Endothelial cell of umbilical vein (primary cell): ENCODE measurements around the gene RNASEH1. TPM values are rescaled to one million over a fixed set of nuclear protein-coding genes. Genes with fewer than 3 reads are reported as not detected.

ENCODE experiments used
- BruUV-seq: library from RNA; stranded (reverse); fragments of 400-500 nt; replicated peaks from 2 replicates; lab custom pipeline; 2021; lab: Mats Ljungman, UMichigan
- CTCF ChIA-PET: fragments of 300-600, 350-600 bp; sonication (Branson Sonifier 250); formaldehyde crosslinking; loops from one replicate; lab custom pipeline; 2021; ENCODE audit warnings: antibody characterized with exemption, inconsistent platforms; lab: Charles Lee
- POLR2A ChIA-PET: fragments of 300-600, 350-600 bp; sonication (Branson Sonifier 250); formaldehyde crosslinking; loops from one replicate; lab custom pipeline; 2021; ENCODE audit warnings: antibody characterized with exemption, inconsistent platforms; lab: Charles Lee
- DNase-seq: peaks from one replicate; pipeline ENCODE4 v3.0.0-alpha.2; 2011; ENCODE audit warnings: low read depth, low spot score
- FAIRE-seq: peaks from 2 replicates; lab custom pipeline; 2011; peaks lifted over from hg19 to GRCh38; lab: Jason Lieb, UNC
- H2AFZ ChIP-seq: 2 replicates; pipeline ENCODE4 v1.6.0; 2012; ENCODE audit warnings: low read depth, low read length, control low read depth, inconsistent platforms
- H3K27ac ChIP-seq: 2 replicates; pipeline ENCODE4 v1.5.1; 2011; ENCODE audit warnings: low read depth, mild to moderate bottlenecking, control low read depth, low read length, moderate library complexity; ENCODE audit not compliant: insufficient read depth
- H3K27me3 ChIP-seq, 2 experiments: 2 replicates each; pipeline versions ENCODE4 v1.6.0 to v1.6.1; 2011; ENCODE audit warnings: low read length in 2 of 2, mixed read lengths in 1 of 2; ENCODE audit not compliant: control insufficient read depth in 2 of 2, insufficient read depth in 2 of 2
- H3K36me3 ChIP-seq, 2 experiments: 2 replicates in 1 of 2; 3 replicates in 1 of 2; pipeline ENCODE4 v1.5.1; 2011; ENCODE audit warnings: low read length in 2 of 2, mild to moderate bottlenecking in 1 of 2, moderate library complexity in 1 of 2; ENCODE audit not compliant: control insufficient read depth in 2 of 2, insufficient read depth in 2 of 2; ENCODE audit errors: extremely low read depth in 1 of 2
- H3K4me1 ChIP-seq: 3 replicates; pipeline ENCODE4 v1.5.1; 2011; ENCODE audit warnings: mild to moderate bottlenecking, low read length; ENCODE audit not compliant: control insufficient read depth, insufficient read depth; ENCODE audit errors: extremely low read depth
- H3K4me2 ChIP-seq: 2 replicates; pipeline ENCODE4 v1.6.1; 2011; ENCODE audit warnings: low read length, control low read depth, mixed read lengths; ENCODE audit not compliant: insufficient read depth
- H3K4me3 ChIP-seq, 3 experiments: fragments of 200-600 bp in 1 of 3; sonication (generic), shearing (Covaris generic) in 1 of 3; replicated peaks in 1 of 3; 2 replicates each; pipeline ENCODE4 v1.5.1; 2011 to 2016; ENCODE audit warnings: control low read depth in 3 of 3, low read length in 3 of 3, mild to moderate bottlenecking in 2 of 3, inconsistent platforms in 1 of 3, low read depth in 1 of 3, moderate library complexity in 1 of 3; ENCODE audit not compliant: insufficient read depth in 1 of 3
- H3K79me2 ChIP-seq: 2 replicates; pipeline ENCODE4 v1.6.0; 2012; ENCODE audit warnings: low read length, inconsistent platforms; ENCODE audit not compliant: control insufficient read depth, insufficient read depth
- H3K9ac ChIP-seq: replicated peaks from 2 replicates; pipeline ENCODE3; 2011; ENCODE audit warnings: low read length, control low read depth; ENCODE audit not compliant: insufficient read depth; ENCODE audit errors: extremely low read depth
- H3K9me1 ChIP-seq: replicated peaks from 3 replicates; pipeline ENCODE4 v1.6.0; 2011; ENCODE audit warnings: mild to moderate bottlenecking, low read length; ENCODE audit not compliant: control insufficient read depth, insufficient read depth; ENCODE audit errors: extremely low read depth
- H3K9me3 ChIP-seq: replicated peaks from 2 replicates; pipeline ENCODE4 v1.5.1; 2012; ENCODE audit warnings: low read length, inconsistent platforms; ENCODE audit not compliant: control insufficient read depth, insufficient read depth
- H4K20me1 ChIP-seq: replicated peaks from 2 replicates; pipeline ENCODE3; 2011; ENCODE audit warnings: mild to moderate bottlenecking, low read length; ENCODE audit not compliant: control insufficient read depth, insufficient read depth; ENCODE audit errors: extremely low read depth
- EZH2 ChIP-seq: IDR thresholded peaks from 2 replicates; pipeline ENCODE4 v1.6.1; 2012; ENCODE audit warnings: borderline replicate concordance, low read depth, mild to moderate bottlenecking, moderate library complexity, low read length, inconsistent platforms; ENCODE audit not compliant: severe bottlenecking
- FOS ChIP-seq: IDR thresholded peaks from 2 replicates; pipeline ENCODE4 v1.6.1; 2011; ENCODE audit warnings: mild to moderate bottlenecking, low read length, moderate library complexity, borderline replicate concordance; ENCODE audit not compliant: insufficient read depth
- GATA2 ChIP-seq: IDR thresholded peaks from 2 replicates; pipeline ENCODE4 v1.7.0; 2011; ENCODE audit warnings: low read depth, mild to moderate bottlenecking, moderate library complexity, mixed read lengths, low read length; ENCODE audit not compliant: insufficient read length, insufficient read depth
- JUN ChIP-seq: IDR thresholded peaks from 2 replicates; pipeline ENCODE4 v1.6.1; 2011; ENCODE audit warnings: borderline replicate concordance, low read depth; ENCODE audit not compliant: insufficient read length, insufficient read depth
- MYC ChIP-seq: IDR thresholded peaks from one replicate; pipeline ENCODE4 v1.6.1; 2011; ENCODE audit warnings: mild to moderate bottlenecking, low read depth, low read length
- POLR2A ChIP-seq: IDR thresholded peaks from 2 replicates; pipeline ENCODE4 v1.6.1; 2012; ENCODE audit warnings: low read depth, mild to moderate bottlenecking, control low read depth, low read length
- POLR2AphosphoS5 ChIP-seq: IDR thresholded peaks from 2 replicates; pipeline ENCODE4 v1.6.1; 2012; ENCODE audit warnings: low read depth, mild to moderate bottlenecking, control low read depth, low read length, moderate library complexity; ENCODE audit not compliant: insufficient read depth
- dilution Hi-C: fragments of 300-500 bp; cut with MboI; formaldehyde crosslinking; loops from one replicate; pipeline ENCODE4 v1.15.0; 2019; ENCODE audit warnings: low sequenced_read_pairs; ENCODE audit not compliant: extremely low pct_ligation_motif_present
- intact Hi-C: fragments of 100-400 bp; cut with micrococcal nuclease; formaldehyde crosslinking; loops from one replicate; pipeline ENCODE4 v1.10.0; 2022
- polyA plus RNA-seq, 4 experiments: library from polyadenylated mRNA; depleted of rRNA in 3 of 4; stranded (reverse) in 3 of 4; unstranded in 1 of 4; fragments of >200 nt; gene quantifications; 2 replicates each; pipeline versions ENCODE4 v1.2.1 to v1.2.3, GENCODE V29; 2011 to 2012; ENCODE audit warnings: missing spikeins in 1 of 4
- total RNA-seq: library from RNA; stranded (reverse); gene quantifications from 2 replicates; pipeline ENCODE4 v1.2.3, GENCODE V29; 2021
- TF ChIP-seq, protein P1 (sequence below), 2 donors: IDR thresholded peaks; 1 replicate in 1 of 2; 2 replicates in 1 of 2; pipeline ENCODE4 v1.5.1; 2011; ENCODE audit warnings: low read length in 2 of 2, mild to moderate bottlenecking in 2 of 2, moderate library complexity in 2 of 2, control low read depth in 1 of 2, inconsistent platforms in 1 of 2, low read depth in 1 of 2; ENCODE audit not compliant: insufficient read depth in 1 of 2; ENCODE audit errors: extremely low read depth in 1 of 2
- TF ChIP-seq, protein P2 (sequence below): IDR thresholded peaks from 2 replicates; pipeline ENCODE4 v1.6.1; 2011; ENCODE audit not compliant: insufficient read depth, insufficient read length

RNASEH1 gene
- total and polyA plus RNA-seq, 2 donors (not counting 3 experiments of a cell fraction or from before 2014, with no cell fraction given): 12.8 to 30.8 TPM

DNA sequence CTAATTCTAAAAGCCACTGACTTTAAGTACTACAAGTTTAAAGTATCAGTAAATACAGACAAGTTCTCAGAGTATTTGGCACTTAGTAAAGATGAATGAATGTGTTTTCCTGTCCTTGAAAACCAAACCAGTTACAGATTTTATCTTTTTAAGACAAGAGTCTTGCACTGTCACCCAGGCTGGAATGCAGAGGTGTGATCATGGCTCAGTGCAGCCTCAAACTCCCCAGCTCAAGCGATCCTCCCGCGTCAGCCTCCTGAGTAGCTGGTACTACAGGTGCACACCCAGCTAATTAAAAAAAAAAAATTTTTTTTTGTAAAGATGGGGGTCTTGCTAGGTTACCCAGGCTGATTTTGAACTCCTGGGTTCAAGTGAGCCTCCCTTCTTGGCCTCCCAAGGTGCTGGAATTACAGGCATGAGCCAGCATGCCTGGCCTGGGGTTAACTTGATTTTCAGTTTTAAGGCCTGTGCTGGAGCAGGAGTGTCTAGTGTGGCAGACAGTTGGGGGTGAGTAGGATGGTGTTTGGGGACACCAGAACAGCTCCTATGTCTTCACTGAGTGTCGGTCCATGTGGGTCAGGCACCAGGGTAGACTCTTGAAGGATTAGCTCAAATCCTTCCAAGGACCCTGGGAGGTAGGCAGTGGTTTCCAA, 26.6 kb upstream of the RNASEH1 start:
- no peak overlapping the region for H3K27ac ChIP-seq
- no peaks in the 10 kb centered on the region for H4K20me1 ChIP-seq
- DNase-seq (no peak), FAIRE-seq (no peak)
- POLR2A ChIA-PET: interaction anchor here (1.0 kb wide), 1 partner anchor 9 kb away, joined by 6 read pairs; no protein-coding TSS in a partner anchor
- H3K4me1 ChIP-seq: no peaks in the 10 kb centered on the region
- no peaks in the 10 kb centered on the region for H3K27me3 ChIP-seq
- no peaks in the 10 kb centered on the region for H3K9me3 ChIP-seq
- peaks cover 20% of the 10 kb centered on the region in 2 experiments for H3K36me3 ChIP-seq
- CTCF ChIA-PET: interaction anchor here (1.0 to 2.7 kb wide), 3 partner anchors 9 to 122 kb away, joined by 3 to 14 read pairs (median 3); partner anchors contain the start of gene COLEC11
- dilution Hi-C loops (no loop called here), intact Hi-C loops (no loop called here)
- H3K79me2 ChIP-seq: peaks cover 14% of the 10 kb centered on the region
- TF ChIP-seq POLR2AphosphoS5: no peak
- no peak for TF ChIP-seq MYC
- TF ChIP-seq JUN: no peak
- TF ChIP-seq, protein P1, sequence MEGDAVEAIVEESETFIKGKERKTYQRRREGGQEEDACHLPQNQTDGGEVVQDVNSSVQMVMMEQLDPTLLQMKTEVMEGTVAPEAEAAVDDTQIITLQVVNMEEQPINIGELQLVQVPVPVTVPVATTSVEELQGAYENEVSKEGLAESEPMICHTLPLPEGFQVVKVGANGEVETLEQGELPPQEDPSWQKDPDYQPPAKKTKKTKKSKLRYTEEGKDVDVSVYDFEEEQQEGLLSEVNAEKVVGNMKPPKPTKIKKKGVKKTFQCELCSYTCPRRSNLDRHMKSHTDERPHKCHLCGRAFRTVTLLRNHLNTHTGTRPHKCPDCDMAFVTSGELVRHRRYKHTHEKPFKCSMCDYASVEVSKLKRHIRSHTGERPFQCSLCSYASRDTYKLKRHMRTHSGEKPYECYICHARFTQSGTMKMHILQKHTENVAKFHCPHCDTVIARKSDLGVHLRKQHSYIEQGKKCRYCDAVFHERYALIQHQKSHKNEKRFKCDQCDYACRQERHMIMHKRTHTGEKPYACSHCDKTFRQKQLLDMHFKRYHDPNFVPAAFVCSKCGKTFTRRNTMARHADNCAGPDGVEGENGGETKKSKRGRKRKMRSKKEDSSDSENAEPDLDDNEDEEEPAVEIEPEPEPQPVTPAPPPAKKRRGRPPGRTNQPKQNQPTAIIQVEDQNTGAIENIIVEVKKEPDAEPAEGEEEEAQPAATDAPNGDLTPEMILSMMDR (IDR thresholded peaks at IDR 0.05; ENCODE audit: extremely low read depth in 1 of 2, insufficient read depth in 1 of 2, low read depth in 1 of 2, low read length in 2 of 2): no peak
- TF ChIP-seq, protein P2, sequence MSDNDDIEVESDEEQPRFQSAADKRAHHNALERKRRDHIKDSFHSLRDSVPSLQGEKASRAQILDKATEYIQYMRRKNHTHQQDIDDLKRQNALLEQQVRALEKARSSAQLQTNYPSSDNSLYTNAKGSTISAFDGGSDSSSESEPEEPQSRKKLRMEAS: no peak
- no peak for TF ChIP-seq GATA2
- no peak for TF ChIP-seq EZH2
- TF ChIP-seq POLR2A: no peak
- TF ChIP-seq FOS: no peak
- no peak overlapping the region for H3K9ac ChIP-seq
- H3K4me3 ChIP-seq: no peak overlapping the region
- H3K4me2 ChIP-seq: no peak overlapping the region
- BruUV-seq: no TSS peak
- H2AFZ ChIP-seq: no peak overlapping the region
- no peaks in the 10 kb centered on the region for H3K9me1 ChIP-seq
